ENCODE results near the gene LILRA1. TPM values are rescaled to one million over a fixed set of nuclear protein-coding genes. Genes with fewer than 3 reads are reported as not detected.

The LILRA1 gene
- total and polyA plus RNA-seq, 10 of the 15 experiments (the other 5 are each of a cell fraction or from before 2014, with no cell fraction given), result 0.04 TPM; not detected in 9

GRCh38 chr19:54616821-54617560, 23.6 kb downstream of the LILRA1 start (continued):
- TF ChIP-seq E2F4 (IDR thresholded peaks at IDR 0.05; ENCODE audit: low read depth, low read length) (no peak), RB1 (IDR thresholded peaks at IDR 0.05; ENCODE audit: borderline replicate concordance) (no peak), SREBF2 (IDR thresholded peaks at IDR 0.05; ENCODE audit: low read length) (no peak), ZNF687 (IDR thresholded peaks at IDR 0.05) (0 out of 2 replicates have a peak, but pooled peaks have one; percentile 36), TCF12 (IDR thresholded peaks at IDR 0.05; ENCODE audit: low read depth, low read length) (no peak), JUNB (IDR thresholded peaks at IDR 0.05) (peak; percentile 92), TBL1XR1 (IDR thresholded peaks at IDR 0.05; ENCODE audit: low read depth, low read length) (peak; percentile 90), SP1 (IDR thresholded peaks at IDR 0.05; ENCODE audit: low read depth, low read length) (peak; percentile 62), STAT1 (conservative IDR thresholded peaks at IDR 0.05) (no peak), CBX3 (IDR thresholded peaks at IDR 0.05; ENCODE audit: borderline replicate concordance, low read depth) (no peak), MTA3 (IDR thresholded peaks at IDR 0.05; ENCODE audit: borderline replicate concordance, low read length) (peak; percentile 97), E2F8 (IDR thresholded peaks at IDR 0.05; ENCODE audit: low read depth, partially characterized antibody) (no peak), NKRF (conservative IDR thresholded peaks at IDR 0.05) (peak; percentile 51; the same call in 1 of the 2 replicates), HDGF (IDR thresholded peaks at IDR 0.05) (no peak)
- TF ChIP-seq, protein P1, sequence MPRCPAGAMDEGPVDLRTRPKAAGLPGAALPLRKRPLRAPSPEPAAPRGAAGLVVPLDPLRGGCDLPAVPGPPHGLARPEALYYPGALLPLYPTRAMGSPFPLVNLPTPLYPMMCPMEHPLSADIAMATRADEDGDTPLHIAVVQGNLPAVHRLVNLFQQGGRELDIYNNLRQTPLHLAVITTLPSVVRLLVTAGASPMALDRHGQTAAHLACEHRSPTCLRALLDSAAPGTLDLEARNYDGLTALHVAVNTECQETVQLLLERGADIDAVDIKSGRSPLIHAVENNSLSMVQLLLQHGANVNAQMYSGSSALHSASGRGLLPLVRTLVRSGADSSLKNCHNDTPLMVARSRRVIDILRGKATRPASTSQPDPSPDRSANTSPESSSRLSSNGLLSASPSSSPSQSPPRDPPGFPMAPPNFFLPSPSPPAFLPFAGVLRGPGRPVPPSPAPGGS (IDR thresholded peaks at IDR 0.05; ENCODE audit: borderline replicate concordance, insufficient read depth, low read depth, low read length, poor library complexity, severe bottlenecking), result peak; percentile 69

All from GM12878 (cell line).